ENCODE data around the gene AFAP1. TPM values are rescaled to one million over a fixed set of nuclear protein-coding genes. Genes with fewer than 3 reads are reported as not detected.

The AFAP1 gene
- total RNA-seq, 4 donors from 2014 or later: 15.8 to 42.9 (median 31.3) TPM

DNA sequence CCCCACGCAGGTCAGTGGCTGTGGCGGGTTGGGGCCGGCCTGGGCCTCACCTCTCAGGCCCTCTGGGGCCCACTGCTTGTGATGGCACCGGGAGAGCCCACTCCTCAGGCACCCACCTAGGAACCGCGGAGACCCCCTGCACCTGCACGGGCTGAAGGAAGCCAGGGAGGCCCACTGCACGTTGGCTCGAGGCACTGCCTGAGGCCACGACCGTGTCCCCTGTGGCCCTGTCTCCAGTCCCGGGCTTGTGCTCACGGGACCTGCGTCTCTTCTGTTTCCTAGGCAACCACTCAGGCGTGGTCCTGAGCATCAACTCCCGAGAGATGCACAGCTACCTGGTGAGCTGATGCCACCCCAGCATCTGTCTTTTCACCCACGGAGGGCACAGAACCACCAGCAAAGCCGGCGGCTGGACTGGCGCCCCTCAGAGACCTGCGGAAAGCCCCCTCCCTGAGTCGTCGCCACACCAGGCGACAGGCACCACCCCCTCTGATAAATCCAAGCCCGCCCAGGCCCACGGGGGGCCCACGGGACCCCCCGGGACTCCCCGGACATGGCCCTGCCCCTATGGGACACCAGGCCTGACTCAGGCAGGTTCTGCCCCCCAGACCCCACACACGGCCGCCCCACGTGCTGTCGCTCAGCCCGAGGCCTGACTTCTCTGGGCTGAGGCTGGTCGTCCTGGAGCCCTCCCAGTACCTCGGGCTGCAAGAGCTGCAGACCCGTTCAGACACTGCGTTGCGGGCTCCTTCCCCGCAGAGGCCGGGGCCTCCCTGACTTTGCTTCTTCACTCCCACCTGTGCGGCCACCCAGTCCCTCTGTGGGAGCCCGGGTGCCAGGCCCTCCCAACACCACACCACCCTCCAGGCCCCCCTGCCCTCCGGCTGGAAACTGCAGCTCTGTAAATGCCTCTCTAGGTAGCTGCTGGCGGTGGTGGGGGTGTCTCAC lies 199.5 kb downstream of the AFAP1 start:
- H3K27me3 ChIP-seq: no peaks in the 10 kb centered on the region
- H3K9me3 ChIP-seq: no peaks in the 10 kb centered on the region
- no peak for TF ChIP-seq POLR2A (IDR thresholded peaks at IDR 0.05)
- TF ChIP-seq, protein P1, sequence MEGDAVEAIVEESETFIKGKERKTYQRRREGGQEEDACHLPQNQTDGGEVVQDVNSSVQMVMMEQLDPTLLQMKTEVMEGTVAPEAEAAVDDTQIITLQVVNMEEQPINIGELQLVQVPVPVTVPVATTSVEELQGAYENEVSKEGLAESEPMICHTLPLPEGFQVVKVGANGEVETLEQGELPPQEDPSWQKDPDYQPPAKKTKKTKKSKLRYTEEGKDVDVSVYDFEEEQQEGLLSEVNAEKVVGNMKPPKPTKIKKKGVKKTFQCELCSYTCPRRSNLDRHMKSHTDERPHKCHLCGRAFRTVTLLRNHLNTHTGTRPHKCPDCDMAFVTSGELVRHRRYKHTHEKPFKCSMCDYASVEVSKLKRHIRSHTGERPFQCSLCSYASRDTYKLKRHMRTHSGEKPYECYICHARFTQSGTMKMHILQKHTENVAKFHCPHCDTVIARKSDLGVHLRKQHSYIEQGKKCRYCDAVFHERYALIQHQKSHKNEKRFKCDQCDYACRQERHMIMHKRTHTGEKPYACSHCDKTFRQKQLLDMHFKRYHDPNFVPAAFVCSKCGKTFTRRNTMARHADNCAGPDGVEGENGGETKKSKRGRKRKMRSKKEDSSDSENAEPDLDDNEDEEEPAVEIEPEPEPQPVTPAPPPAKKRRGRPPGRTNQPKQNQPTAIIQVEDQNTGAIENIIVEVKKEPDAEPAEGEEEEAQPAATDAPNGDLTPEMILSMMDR (IDR thresholded peaks at IDR 0.05): no peak
- no peak for DNase-seq
- H3K4me3 ChIP-seq: no peak overlapping the region
- no peak overlapping the region for H3K27ac ChIP-seq
- H3K4me1 ChIP-seq: no peaks in the 10 kb centered on the region
- H3K36me3 ChIP-seq: no peaks in the 10 kb centered on the region

DNA sequence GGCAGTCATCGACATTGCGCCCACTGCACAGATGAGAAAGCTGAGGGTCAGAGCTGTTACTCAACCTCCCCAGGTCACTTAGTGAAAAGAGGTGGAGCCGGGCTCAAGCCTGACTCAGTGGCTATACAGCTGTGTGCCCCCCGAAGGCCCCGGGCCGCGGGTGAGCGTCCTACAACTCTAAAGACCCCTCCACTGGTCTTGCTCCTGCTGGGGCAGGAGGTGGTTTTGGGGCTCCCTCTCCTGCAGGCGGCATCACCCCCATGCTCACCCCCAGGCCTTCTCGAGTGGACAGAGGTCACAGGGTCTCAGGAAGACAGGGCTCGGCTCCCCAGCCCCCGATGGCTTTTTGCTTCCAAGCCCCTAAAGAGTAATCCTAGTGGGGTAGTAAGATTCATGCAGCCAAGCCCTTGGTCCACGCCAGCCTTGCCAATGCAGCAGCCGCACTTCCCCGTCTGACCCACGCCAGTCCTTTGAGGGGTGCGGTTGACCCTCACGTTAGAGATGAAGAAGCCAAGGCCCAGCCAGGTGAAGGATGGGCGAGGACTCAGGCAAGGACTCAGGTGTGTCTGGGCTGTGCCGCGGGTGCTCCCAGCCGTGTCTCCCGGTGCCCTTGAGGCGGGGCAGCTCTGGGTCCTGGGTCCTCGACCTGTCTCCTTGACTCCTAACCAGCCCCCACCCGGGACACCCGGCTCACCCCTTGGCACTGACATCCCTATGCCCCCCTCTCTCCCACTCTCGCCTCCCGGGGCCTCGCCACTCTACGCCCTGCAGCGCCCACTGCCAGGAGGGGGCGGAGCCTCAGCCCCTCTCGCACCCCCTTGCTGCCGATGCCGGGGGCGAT lies 200.4 kb downstream of the AFAP1 start:
- no peak for DNase-seq
- H3K9me3 ChIP-seq: no peaks in the 10 kb centered on the region
- TF ChIP-seq, protein P1 (IDR thresholded peaks at IDR 0.05): no peak
- no peak for TF ChIP-seq POLR2A (IDR thresholded peaks at IDR 0.05)
- H3K36me3 ChIP-seq: no peaks in the 10 kb centered on the region
- H3K27ac ChIP-seq: no peak overlapping the region
- no peaks in the 10 kb centered on the region for H3K4me1 ChIP-seq
- no peak overlapping the region for H3K4me3 ChIP-seq
- H3K27me3 ChIP-seq: no peaks in the 10 kb centered on the region

DNA sequence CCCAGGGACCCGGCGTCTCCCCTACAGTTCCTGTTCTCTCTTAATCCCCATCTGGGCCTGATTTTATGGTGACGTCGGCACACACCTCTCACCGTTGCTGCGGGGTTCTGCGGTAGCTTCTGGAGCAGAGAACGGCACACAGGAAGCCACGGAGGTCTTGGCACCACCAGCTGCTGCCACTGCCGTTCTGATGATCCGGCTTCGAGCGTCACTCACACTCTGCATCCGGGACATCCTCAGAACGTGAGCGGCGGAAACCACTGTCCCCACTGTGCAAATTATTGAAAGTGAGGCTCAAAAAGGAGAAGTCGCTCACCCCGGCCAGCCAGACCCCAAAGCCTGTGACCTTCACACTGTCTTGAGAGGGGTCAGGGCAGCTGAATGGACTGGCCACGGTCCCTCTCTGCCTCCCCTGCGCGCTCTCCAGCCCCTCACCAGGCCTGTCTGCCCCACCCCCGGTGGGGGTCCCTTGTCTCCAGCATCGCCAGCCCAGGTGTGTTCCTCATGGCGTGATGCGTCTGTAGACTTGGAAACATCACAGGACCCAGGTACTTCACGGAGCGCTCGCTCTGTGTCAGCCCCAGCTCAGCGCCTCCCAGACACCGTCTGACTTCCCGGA lies 201.1 kb downstream of the AFAP1 start:
- TF ChIP-seq, protein P1 (IDR thresholded peaks at IDR 0.05): no peak
- TF ChIP-seq POLR2A (IDR thresholded peaks at IDR 0.05): no peak

DNA sequence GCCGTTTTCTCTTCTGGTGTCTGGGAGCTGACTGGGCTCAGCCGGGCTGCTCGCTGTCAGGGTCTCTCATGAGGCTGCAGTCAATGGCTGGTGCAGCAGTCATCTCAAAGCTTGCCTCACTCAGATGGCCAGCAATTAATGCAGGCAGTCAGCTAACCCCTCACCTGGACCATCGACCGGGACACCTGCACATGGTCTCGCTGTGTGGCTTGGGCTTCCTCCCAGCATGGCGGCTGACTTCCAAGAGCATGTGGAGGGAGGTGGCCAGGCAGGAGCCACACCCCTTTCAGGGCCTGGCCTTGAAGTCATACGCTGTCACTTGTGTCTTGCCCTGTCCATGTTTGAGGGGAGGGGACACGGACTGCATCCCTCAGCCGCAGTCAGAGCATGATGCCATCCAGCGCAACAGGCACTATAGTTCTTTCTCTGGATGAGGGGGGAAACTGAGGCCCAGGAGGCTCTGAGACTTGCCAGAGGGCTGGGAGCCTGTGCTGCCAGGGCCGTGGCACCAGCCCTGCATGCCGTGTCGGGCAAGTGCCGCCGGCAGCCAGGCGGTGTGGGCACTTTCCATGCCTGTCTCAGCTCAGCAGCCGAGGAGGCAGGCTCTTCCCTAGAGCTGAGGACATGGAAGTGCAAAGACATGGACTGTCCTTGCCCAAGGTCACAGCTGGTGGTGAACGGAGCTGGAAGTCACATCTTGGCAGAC lies 201.8 kb downstream of the AFAP1 start:
- H3K4me3 ChIP-seq: no peak overlapping the region
- no peaks in the 10 kb centered on the region for H3K4me1 ChIP-seq
- DNase-seq: no peak
- H3K27me3 ChIP-seq: no peaks in the 10 kb centered on the region
- no peak for TF ChIP-seq POLR2A (IDR thresholded peaks at IDR 0.05)
- TF ChIP-seq, protein P1 (IDR thresholded peaks at IDR 0.05): no peak
- no peaks in the 10 kb centered on the region for H3K36me3 ChIP-seq
- no peaks in the 10 kb centered on the region for H3K9me3 ChIP-seq
- no peak overlapping the region for H3K27ac ChIP-seq

More for the DNA sequence above, 201.1 kb downstream of the AFAP1 start:
- Histone ChIP-seq H3K27ac (no peak overlapping the region), H3K4me3 (no peak overlapping the region), H3K9me3 (no peaks in the 10 kb centered on the region), H3K4me1 (no peaks in the 10 kb centered on the region), H3K36me3 (no peaks in the 10 kb centered on the region), H3K27me3 (no peaks in the 10 kb centered on the region)
- no peak for DNase-seq

DNA sequence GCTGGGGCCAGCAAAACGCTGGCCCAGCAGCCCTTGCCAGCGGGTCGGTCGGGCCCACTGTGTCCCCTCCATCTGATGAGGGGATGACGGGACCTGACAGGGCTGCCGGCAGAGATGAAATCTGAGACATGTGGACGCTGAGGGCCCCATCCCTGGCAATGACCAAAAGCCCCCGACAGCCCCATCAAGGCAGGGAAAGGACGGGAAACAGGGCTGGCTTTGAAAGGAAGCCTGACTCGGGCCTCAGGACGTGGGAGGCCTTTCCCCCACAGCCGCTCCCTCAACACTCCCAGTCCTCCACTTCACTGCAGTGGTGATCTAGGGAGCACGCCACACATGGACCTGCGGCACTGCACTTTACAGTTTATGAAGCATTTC lies 202.4 kb downstream of the AFAP1 start:
- DNase-seq: no peak
- no peak overlapping the region for H3K4me3 ChIP-seq
- no peak overlapping the region for H3K27ac ChIP-seq
- H3K4me1 ChIP-seq: no peaks in the 10 kb centered on the region
- no peaks in the 10 kb centered on the region for H3K9me3 ChIP-seq
- no peaks in the 10 kb centered on the region for H3K27me3 ChIP-seq
- no peak for TF ChIP-seq POLR2A (IDR thresholded peaks at IDR 0.05)
- TF ChIP-seq, protein P1 (IDR thresholded peaks at IDR 0.05): no peak
- H3K36me3 ChIP-seq: no peaks in the 10 kb centered on the region

Measured in Peyer's patch (tissue), 4 donors.